Measurements from ENCODE around the gene ENDOU.

Gene ENDOU

DNA sequence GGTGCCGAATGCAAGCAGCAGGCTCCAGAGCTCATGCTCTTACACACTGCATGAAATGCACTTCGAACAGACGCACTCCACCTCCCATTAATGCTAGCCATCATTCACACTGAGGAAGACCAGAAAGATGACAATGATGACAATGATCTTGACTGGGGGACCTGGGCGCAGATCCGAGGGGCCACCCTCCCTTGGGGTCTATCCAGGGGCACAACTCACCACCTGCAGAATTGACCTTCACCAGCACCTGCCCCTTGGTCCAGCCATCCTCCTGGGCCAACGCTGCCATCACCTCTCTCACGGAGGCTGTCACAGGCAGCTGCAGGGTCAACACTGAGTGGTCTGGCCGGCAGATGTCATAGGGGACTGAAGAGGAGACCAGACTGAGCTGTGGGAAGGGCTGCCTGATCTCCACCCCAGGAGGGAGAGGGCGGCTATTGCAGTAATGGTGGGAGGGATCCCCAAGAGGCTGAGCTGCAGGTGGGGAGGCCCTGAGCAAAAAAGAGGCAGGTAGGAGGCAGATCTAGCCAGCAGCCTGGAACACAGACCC is 18.1 kb upstream of the ENDOU start:
- H3K4me3 ChIP-seq (ENCODE audit: low read depth, low read length), result no peak overlapping the region
- in situ Hi-C loops (cut with HindIII; ENCODE audit: low sequenced_read_pairs), result no loop called here
- TF ChIP-seq, protein P1, sequence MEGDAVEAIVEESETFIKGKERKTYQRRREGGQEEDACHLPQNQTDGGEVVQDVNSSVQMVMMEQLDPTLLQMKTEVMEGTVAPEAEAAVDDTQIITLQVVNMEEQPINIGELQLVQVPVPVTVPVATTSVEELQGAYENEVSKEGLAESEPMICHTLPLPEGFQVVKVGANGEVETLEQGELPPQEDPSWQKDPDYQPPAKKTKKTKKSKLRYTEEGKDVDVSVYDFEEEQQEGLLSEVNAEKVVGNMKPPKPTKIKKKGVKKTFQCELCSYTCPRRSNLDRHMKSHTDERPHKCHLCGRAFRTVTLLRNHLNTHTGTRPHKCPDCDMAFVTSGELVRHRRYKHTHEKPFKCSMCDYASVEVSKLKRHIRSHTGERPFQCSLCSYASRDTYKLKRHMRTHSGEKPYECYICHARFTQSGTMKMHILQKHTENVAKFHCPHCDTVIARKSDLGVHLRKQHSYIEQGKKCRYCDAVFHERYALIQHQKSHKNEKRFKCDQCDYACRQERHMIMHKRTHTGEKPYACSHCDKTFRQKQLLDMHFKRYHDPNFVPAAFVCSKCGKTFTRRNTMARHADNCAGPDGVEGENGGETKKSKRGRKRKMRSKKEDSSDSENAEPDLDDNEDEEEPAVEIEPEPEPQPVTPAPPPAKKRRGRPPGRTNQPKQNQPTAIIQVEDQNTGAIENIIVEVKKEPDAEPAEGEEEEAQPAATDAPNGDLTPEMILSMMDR (IDR thresholded peaks at IDR 0.05; ENCODE audit: low read depth, low read length), result no peak
- DNase-seq (ENCODE audit: low read depth, low spot score), result no peak

GRCh38 chr12:47742253-47742825 is 17.0 kb upstream of the ENDOU start:
- no peak overlapping the region for H3K4me3 ChIP-seq (ENCODE audit: low read depth, low read length)
- TF ChIP-seq, protein P1 (IDR thresholded peaks at IDR 0.05; ENCODE audit: low read depth, low read length), result peak; percentile 98
- peak; percentile 25 for DNase-seq (ENCODE audit: low read depth, low spot score)
- in situ Hi-C loops (cut with HindIII; ENCODE audit: low sequenced_read_pairs), result no loop called here

GRCh38 chr12:47741340-47741703 is 16.0 kb upstream of the ENDOU start:
- no peak overlapping the region for H3K4me3 ChIP-seq (ENCODE audit: low read depth, low read length)
- TF ChIP-seq, protein P1 (IDR thresholded peaks at IDR 0.05; ENCODE audit: low read depth, low read length), result no peak
- peak; percentile 38 for DNase-seq (ENCODE audit: low read depth, low spot score)
- in situ Hi-C loops (cut with HindIII; ENCODE audit: low sequenced_read_pairs), result no loop called here

GRCh38 chr12:47740606-47741339 is 15.5 kb upstream of the ENDOU start:
- DNase-seq (ENCODE audit: low read depth, low spot score), result no peak
- no peak overlapping the region for H3K4me3 ChIP-seq (ENCODE audit: low read depth, low read length)
- TF ChIP-seq, protein P1 (IDR thresholded peaks at IDR 0.05; ENCODE audit: low read depth, low read length), result no peak
- in situ Hi-C loops (cut with HindIII; ENCODE audit: low sequenced_read_pairs), result no loop called here

- in situ Hi-C loops (cut with HindIII; ENCODE audit: low sequenced_read_pairs), result no loop called here
Observed at GRCh38 chr12:47739979-47740378, 14.7 kb upstream of the ENDOU start.

GRCh38 chr12:47739297-47739696 is 14.0 kb upstream of the ENDOU start:
- TF ChIP-seq, protein P1 (IDR thresholded peaks at IDR 0.05; ENCODE audit: low read depth, low read length), result no peak
- no peak for DNase-seq (ENCODE audit: low read depth, low spot score)
- in situ Hi-C loops (cut with HindIII; ENCODE audit: low sequenced_read_pairs), result no loop called here
- H3K4me3 ChIP-seq (ENCODE audit: low read depth, low read length), result no peak overlapping the region

More at GRCh38 chr12:47739979-47740378, 14.7 kb upstream of the ENDOU start:
- no peak overlapping the region for H3K4me3 ChIP-seq (ENCODE audit: low read depth, low read length)
- TF ChIP-seq, protein P1 (IDR thresholded peaks at IDR 0.05; ENCODE audit: low read depth, low read length), result no peak
- no peak for DNase-seq (ENCODE audit: low read depth, low spot score)

Measured in astrocyte of the spinal cord (primary cell).